T-helper 1 cell treated with Interleukin-12 subunit alpha and Interleukin-12 subunit beta and Interleukin-4 antibody, amounts not matched to agents 30 ng/mL and 1 ng/mL, for 36 hours (primary cell): Measurements from ENCODE around the gene SLCO3A1. TPM values are rescaled to one million over a fixed set of nuclear protein-coding genes. Genes with fewer than 3 reads are reported as not detected.
"Not testable (repeated sequence)": the region's sequence is repeated elsewhere in the genome, so short reads cannot be mapped to it uniquely, and the experiment has no call there.

Experiments
- intact Hi-C: fragments of 100-400 bp; cut with micrococcal nuclease; formaldehyde crosslinking; loops from one replicate; pipeline ENCODE4 v1.15.1; 2024
- total RNA-seq: library from RNA; stranded (reverse); gene quantifications from 2 replicates; pipeline ENCODE4 v1.2.3, GENCODE V29; 2022

Gene SLCO3A1
- total RNA-seq, 1 donor from 2014 or later, result 35.2 TPM

DNA sequence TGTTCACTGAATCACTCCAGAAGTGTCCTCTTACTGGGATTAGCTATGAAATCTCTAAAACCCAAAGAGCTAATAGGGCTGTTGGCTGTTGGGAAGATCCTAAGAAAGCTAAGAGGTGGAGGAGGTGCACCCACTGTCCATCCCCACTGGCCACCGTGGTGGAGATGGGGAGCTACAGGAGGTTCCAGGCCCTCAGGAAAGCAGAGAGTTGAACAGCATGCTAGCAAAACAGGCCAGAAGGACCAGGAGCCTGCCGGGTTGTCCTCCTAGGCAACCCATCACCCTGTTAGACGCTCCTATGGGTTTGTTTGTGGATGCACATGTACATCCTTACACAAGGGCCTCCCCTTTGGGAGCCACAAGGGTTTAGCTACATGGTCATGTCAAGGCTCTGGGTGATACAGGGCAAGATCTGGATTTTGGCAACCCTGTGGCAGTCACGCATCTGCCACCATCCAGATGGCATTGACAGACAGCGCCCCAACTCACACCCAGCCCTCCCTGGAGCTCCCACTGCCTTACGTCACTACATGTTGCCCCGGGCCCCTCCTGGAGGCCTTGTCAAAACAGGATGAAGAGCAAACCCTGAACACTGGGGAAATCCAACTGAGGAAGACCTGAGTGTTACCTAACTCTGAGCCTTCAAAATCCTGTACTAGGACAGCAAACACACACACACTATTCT is 208.1 kb downstream of the SLCO3A1 start:
- intact Hi-C loops, result no loop called here

DNA sequence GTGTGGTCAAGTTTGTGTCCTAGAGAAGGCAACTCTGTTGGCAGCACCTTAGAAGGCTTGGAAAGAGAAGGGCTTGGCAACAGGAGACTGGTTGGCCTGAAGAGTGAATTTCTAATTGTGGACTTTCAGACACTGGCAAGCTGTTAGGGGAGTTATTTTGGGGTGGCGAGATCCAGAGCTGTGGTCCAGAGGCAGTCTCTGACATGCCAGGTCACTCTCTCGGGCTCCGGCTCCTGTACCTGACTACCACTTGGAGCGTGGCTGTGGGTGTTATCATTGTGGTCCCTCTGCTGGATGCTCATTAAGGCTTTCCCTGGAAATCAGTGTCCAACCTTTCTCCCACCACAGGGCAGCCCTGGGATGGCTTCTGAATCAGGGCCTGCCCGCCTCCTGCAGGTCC is 209.0 kb downstream of the SLCO3A1 start:
- intact Hi-C loops, result no loop called here

DNA sequence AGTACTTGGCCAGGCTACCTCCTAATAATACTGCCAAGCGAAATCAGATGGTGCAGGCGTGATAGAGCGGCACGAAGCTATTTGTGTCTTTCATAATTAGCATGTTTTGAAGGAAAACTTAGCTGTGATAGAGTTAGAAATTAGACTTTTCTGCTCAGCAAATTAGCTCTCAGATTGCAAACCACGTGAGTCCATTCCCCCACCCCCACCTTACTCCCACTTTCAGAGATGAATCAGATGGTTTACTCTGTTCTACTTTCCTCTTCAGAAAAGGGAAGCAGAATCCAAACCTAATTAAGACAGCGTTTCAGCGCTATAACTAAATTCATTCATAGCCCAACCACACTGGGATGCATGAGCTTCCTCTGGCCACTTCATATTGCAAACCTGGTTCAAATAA is 214.6 kb downstream of the SLCO3A1 start:
- intact Hi-C loops, result no loop called here

DNA sequence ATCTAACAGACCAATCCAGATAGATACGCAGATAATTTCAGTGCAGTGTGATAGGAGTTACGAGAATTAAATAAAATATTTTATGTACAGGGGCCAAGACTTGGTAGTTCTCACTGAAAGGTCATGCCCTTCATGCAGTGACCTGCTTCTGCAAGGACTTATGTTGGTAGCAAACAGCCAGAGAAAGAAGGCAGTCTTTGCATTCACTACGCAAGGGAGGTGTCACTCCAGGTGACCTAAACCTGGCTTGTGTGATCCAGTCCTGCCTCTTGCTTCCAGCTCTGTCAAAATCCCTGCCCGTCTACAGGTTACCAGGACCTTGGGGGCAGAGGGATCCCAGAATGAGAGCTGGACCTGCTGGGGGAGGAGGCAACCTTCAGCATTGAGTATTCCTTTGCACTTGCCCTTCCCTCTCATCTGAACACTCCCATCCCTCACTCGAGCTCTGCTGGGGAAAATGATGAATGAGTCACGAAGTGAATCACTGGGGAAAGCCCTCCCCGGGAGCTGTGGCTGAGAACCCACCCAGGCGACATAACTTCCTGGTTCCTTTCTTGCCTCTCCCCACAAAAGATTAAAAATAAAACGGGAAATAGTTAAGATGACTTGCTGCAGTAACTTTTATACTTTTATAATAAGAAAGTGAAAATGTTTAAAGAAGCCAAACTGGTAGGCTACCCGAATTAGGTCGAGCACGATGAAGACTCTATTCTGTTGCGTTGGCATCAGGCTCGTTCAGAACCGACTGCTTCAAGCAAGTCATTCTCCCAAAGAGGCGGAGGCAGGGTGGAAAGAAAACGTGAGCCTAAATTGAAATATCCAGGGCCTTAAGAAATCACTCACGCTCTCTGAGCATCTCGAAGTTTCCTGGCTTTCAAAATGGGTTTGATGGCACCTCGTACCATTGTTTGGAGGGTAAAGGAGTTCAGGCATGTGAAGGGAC is 216.1 kb downstream of the SLCO3A1 start:
- intact Hi-C loops, result no loop called here

DNA sequence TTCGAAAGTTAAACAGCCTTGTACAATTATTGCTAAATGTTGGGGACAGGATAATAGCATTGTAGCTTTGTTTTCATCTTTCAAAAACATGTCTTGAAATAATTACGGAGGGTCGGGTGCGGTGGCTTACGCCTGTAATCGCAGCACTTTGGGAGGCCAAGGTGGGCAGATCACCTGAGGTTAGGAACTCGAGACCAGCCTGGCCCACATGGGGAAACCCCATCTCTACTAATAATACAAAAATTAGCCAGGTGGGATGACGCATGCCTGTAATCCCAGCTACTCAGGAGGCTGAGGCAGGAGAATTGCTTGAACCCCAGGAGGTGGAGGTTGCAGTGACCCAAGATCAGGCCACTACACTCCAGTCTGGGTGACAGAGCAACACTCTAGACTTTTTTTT is 216.7 kb downstream of the SLCO3A1 start:
- intact Hi-C loops, result not testable (repeated sequence)

DNA sequence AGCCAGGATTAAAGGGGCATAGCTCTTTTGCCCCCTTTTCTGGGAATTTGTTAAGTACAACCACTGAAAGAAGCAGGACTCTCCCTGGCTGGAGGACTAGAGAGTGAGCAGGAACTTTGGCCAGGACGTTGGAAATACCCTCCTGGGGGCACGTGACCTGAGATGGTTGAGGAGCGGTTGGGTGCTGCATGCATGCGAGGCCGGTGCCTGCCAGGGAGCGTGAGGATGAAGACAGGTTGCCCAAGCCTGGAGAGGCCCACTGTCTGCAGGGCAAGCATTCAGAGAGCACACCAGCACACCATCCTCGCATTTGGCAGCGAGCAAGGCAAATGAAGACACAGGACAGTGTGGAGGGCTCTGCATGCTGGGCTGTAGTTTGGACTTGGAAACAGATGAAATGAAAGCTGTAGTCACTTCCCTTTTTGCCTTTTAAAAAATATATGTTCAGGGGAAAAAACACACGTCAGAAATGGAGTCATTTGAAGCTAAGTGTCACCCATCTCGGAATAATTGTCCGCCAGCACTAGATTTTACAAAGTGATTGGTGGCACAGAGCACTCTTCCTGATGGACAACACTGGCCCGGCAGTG is 217.6 kb downstream of the SLCO3A1 start:
- intact Hi-C loops, result no loop called here

DNA sequence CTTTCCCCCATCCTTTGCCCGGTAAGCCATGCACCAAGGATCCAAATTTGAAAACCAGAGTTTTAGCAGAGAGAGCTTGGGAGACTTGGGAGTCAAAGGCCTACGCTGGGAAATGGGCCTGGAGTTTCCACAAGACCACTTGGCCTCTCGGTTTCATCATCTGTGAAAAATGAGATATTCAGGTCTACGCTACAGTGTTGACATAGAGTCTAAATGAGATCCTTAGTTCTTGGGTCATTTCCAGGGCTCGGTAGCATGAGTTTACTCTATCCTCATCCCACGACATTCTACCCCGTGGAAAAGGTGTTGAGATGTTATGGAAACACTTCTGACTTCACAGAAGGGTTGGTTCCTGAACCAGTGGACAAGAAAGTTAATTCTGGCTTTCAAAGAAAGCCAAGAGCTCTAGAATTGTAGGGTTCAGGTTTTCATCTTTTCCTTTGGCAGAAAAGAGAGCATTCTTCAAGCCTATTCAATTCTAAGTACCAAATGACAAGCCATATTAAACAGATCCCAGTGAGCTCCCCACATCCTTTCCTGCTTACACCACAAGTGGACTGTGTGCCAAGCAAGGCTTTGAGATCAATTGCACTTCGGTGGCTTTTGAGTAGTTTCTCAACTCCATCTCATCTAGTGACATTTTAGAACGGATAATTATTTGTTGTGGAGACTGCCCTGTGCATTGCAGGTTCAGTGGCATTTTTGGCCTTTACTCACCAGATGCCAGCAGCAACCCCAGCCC is 219.7 kb downstream of the SLCO3A1 start:
- intact Hi-C loops, result no loop called here

DNA sequence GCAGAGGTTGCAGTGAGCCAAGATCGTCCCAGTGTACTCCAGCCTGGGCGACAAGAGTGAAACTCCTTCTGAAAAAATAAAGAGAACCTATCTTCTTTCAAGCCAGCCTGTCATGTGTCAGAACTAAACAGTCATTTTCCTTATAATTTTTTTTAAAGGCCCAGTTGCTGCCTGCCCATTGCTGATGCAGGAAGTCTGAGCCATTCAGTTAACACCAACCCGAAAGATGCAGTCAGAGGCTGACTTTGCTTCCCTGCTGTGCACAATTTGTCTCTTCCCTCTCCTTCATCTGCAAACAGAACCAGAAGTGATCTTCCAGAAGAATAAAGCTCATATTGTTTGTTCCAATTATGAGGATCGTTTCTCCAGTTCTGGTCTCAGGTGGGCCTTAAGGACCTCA is 220.6 kb downstream of the SLCO3A1 start:
- intact Hi-C loops, result no loop called here

DNA sequence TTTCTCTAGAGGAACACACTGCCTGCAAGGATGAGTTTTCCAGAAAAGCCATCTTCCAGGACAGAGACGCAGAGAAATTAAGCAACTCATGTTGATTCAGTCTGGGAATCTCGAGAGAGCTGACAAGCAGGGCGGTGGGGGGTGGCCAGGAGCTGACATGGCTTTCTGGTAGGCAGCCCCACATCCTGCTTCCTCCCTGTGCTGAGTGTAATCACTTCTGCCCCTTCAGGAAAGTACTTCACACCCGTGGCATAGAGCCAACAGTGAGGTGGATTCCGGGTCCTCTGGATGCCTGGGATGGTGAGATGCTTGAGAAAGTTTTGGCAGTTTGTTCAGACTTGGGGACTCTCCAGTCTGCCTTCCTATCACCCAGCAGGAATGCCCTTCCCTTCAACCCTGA is 221.1 kb downstream of the SLCO3A1 start:
- intact Hi-C loops, result no loop called here

DNA sequence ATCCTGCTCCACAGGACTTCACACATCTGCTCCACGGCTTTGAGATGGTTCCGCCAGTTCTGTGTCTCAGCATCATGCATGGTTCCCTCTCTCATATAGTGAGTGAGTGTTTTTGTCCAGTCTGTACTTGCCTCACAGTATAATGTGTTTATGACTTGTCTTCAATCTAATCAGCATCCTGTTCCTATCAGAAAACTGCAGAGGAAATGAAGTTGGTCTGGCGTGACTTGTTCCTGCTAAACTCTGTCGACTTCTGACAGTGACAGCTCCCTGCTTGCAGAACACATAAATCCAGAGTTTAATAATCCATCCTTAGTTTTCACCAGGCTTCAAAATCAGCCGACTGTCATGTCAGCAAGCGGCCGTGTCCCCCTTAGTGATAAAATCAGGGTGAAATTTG is 222.3 kb downstream of the SLCO3A1 start:
- intact Hi-C loops, result no loop called here

DNA sequence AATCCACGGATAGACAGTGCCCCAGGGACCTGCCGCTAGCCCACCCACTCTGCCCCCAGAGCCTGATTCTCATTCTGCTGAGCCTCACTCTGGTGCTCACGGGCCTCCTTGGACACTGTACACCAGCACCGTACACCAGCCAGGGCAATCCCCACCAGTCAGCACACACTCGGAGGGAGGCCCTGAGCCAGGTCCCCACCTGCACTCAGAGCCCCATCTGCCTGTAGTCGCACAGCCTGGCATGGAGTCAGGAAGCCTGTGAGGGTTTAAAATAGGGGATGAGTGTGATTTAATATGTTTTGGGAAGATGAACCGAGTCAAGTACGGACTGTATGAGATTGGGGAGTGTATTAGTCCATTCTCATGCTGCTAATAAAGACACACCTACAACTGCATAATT is 223.0 kb downstream of the SLCO3A1 start:
- intact Hi-C loops, result no loop called here

DNA sequence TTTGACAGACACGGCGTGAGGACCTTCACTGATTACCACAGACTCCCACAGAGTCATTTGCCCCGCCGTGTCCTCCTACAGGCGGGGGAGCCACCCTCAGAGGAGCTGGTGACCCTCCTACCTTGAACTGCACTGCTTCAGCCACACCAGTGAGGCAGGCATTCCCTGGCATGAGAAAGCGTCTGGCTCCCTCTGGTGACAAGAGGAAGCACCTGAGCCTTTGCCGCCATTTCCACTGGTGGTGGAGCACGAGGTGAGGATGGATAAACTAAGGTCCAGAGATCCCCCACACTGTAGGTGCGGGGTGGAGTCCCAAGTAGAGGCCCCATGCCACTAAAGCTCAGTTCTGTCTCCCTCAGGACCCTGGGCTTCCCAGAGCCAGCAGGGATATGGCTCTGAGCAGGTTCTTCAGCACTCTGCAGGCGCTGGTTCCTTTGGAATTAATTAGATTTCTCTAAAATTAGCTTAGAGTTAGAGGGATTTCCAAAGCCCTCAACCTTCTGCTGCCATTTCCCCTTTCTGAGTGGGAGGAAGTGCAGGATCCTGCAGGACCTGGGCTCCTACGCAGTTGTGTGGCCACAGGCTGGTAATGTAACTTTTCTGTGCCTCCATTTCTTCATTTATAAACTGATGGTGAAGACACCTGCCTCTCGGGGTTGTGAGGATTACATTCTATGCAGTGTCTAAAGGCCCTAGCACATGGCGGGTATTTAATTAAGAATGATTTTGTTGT is 224.0 kb downstream of the SLCO3A1 start:
- intact Hi-C loops, result loop anchor here (1.0 kb wide), 3 partner anchors 228 to 774 kb away; no protein-coding TSS in a partner anchor

DNA sequence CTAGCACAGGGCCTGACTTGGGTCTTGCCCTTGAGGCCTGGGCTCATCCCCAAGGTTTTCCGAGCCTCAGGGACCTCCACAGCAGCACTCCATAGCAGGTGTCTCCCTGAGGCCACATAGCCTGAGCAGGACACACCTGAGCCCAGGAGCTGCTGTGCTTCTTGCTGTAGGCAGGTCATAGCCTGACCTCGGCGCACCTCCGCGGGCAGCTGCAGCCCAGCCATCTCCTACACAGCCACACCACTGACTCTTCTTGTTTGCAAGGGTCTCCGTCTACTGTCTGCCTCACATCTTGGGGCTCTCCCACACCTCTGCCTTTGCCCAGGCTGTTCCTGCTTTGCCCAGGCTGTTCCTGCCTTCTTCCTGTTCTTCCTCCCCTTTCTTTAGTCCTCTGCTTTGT is 224.8 kb downstream of the SLCO3A1 start:
- intact Hi-C loops, result no loop called here

DNA sequence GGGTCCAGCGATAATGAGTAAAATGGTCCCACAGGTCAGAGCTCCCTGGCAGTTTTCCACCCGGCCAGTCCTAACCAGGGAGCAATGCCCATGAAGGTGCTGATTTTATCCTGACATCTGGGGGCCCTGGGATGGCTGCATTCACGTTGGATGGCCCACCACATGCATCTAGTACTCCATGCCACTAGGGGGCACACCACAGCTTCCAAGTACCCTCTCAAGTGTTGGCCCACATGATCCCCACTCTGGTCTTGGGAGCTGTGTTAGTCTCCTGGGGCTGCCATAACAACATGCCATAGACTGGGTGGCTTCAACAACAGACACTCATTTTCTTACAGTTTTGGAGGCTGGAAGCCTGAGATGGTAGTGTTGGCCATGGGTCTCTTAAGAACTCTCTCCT is 225.5 kb downstream of the SLCO3A1 start:
- intact Hi-C loops, result no loop called here

DNA sequence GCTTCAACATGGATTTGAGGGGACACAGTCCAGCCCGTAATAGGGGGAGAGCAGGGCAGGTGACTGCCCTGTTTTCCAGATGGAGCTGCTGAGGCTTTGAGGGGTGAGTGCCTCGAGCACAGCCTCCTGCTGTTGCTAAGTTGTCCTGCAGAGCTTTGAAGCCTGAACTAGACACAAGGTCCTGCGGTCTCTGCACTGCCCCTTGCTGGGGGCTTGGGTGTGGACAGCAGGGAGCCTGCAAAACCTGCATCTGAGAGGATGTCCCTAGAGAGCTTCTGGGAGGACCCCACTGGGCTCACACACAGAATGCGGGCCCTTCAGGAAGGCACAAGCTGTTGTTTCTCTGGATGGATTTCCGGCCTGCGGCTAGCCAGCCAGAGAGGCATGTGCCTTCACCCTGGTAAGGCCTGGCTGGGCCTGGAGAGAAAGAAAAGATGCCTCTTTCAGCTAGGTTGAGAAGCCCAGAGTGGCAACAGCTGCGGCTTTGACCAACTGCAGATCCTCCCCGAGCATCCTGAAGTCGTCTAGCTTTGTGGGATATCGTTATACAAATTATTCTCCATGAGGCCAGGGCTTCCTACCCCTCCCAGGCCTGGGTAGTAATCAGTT is 226.2 kb downstream of the SLCO3A1 start:
- intact Hi-C loops, result no loop called here

DNA sequence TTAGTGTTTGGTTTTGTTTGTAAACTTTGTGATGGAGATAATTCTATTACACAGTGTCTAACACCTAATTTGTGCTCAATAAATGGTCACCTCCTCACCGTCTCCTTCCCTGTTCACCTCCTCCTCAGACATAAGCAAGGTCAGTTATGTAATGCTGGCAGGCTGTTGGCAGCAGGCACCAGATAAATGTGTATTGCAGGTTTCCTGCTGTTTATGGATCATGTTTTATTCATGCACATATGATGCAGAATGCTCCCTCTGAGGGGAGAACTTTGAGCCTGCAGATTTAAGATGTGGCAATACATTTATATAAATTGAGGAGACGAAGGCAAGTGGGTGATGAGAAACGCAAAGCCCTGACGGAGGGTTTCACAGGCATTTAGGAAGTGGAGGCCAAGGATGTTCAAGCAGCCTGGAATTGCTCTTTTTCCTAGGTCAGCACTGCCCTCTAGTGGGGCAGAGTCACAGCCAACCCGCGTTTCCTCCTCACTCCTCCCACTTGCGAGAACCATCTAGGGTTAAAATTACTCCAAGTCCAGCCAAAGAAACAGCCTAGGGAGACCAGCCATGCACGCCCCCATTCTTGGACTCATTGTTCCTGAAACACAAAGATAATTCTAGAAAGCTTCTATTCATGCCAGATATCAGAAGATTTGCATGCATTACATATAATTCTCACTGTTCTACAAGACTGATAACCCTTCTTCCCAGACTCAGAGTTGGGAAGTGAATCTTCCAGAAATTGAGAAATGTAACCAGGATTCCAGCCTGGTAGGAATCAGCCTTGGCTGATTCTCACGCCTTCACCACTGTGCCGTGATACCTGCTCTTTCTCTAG is 228.7 kb downstream of the SLCO3A1 start:
- intact Hi-C loops, result loop anchor here (1.0 kb wide), 4 partner anchors 229 to 779 kb away; partner anchors contain the start of gene SLCO3A1

DNA sequence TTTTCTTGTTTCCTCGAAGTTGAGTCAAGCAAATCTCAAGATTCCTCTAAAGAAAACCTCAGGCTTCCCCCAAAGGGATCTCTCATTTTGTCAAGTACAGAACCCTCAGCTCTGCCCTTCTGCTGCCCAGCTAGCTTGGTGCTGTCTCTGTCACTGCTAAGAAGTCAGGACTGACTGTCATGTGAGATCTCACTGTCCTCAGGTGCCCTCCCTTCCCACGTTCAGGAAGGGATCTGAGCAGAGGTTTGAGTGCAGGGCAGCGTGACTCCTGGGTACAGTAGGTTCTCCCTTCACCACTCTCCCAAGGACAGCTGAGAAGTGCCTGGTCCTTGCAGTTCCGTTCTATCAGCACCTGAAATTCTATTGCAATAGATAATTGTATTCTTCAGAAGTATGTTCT is 229.7 kb downstream of the SLCO3A1 start:
- intact Hi-C loops, result no loop called here

DNA sequence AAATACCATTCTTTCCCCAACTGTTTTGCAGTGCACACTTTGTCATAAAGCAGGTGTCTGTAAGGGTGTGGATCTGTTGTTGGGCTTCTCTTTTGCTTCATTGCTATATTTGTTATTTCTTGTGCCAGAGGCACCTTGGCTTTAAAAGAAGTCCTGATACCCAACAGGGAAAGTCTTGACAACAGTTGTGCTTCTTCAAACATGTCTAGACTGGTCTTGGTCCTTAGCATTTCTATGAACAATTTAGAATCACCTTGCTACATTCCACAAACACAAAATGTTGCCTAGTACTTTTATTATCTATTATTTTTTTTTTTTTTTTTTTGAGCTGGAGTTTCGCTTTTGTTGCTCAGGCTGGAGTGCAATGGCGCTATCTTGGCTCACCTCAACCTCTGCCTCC is 233.7 kb downstream of the SLCO3A1 start:
- intact Hi-C loops, result no loop called here

DNA sequence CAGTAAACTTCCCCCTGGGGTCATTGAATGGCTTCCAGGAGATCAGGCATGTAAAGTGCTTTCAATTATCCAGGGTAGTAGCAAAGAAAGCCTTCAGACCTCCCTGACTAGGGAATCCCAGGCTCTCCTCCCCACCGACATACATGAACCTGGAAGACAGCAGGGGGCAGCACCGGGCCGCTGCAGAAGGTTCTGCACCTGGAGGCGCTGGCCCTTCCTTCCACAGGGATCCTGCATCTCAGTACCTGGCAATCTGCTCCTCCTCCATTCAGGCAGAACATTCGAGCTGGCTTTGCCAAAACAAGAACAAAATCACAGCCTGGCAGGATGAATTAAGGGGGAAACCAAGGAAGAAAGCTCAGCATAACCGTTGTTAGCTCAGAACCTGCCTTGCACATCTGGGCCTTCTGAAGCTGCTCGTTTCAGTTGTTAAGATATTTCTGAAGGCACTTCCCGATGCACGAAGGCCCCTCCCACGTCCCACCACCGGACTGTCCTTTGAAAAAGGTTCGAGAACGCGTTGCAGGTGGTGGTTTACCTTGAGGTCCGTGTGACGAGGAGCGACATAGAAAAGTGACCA is 237.7 kb downstream of the SLCO3A1 start:
- intact Hi-C loops, result no loop called here
